Lower lobe of right lung (tissue), 2 donors: ENCODE results near the gene PLA2G5. TPM values are rescaled to one million over a fixed set of nuclear protein-coding genes. Genes with fewer than 3 reads are reported as not detected.
A peak's percentile ranks its signal among the peaks of the same experiment; 100 is the strongest.
"Not testable (repeated sequence)": the region's sequence is repeated elsewhere in the genome, so short reads cannot be mapped to it uniquely, and the experiment has no call there.

Experiments used
- ATAC-seq, 2 donors: fragments of 200-7000 bp; cut with Tn5 transposase; one replicate each; pipeline ENCODE4 v1.9.1; 2020 to 2022; ENCODE audit warnings: mild to moderate bottlenecking in 2 of 2, moderate library complexity in 2 of 2
- DNase-seq: peaks from one replicate; pipeline ENCODE4 v3.0.0-alpha.2; 2020
- H3K27ac ChIP-seq: fragments of 200-600 bp; one replicate; pipeline ENCODE4 v1.8.0; 2022
- H3K27me3 ChIP-seq: fragments of 200-600 bp; one replicate; pipeline ENCODE4 v1.8.0; 2022; ENCODE audit warnings: low read depth
- H3K36me3 ChIP-seq: fragments of 200-600 bp; one replicate; pipeline ENCODE4 v1.8.0; 2022; ENCODE audit warnings: mild to moderate bottlenecking
- H3K4me1 ChIP-seq: fragments of 200-600 bp; one replicate; pipeline ENCODE4 v1.8.0; 2022
- H3K4me3 ChIP-seq: fragments of 200-600 bp; one replicate; pipeline ENCODE4 v1.8.0; 2022; ENCODE audit warnings: mild to moderate bottlenecking
- H3K9me3 ChIP-seq: fragments of 200-600 bp; one replicate; pipeline ENCODE4 v1.8.0; 2022
- CTCF ChIP-seq: fragments of 200-600 bp; IDR thresholded peaks from one replicate; pipeline ENCODE4 v1.8.0; 2022; ENCODE audit warnings: antibody characterized with exemption, mild to moderate bottlenecking
- intact Hi-C: fragments of 100-400 bp; cut with DNase I; formaldehyde crosslinking; loops from one replicate; pipeline ENCODE4 v1.11.0; 2022
- total RNA-seq: library from RNA; stranded (reverse); fragmentation: NEBNext Ultra II Directional; extraction: Animal tissue kit (Norgen Biotek cat#: 25700); gene quantifications from one replicate; pipeline ENCODE4 v1.2.1, GENCODE V29; 2021
- donor health status: DM: no; HTN: yes; CAD: no; lungs with severe emphysema.

PLA2G5 gene
- total RNA-seq, 1 donor from 2014 or later, result 7.4 TPM

GRCh38 chr1:20126806-20127440 lies 56.9 kb downstream of the PLA2G5 start:
- H3K9me3 ChIP-seq, result peaks cover 5% of the 10 kb centered on the region
- no peaks in the 10 kb centered on the region for H3K36me3 ChIP-seq
- intact Hi-C loops, result no loop called here
- H3K4me1 ChIP-seq, result peaks cover 16% of the 10 kb centered on the region
- no peak overlapping the region for H3K27ac ChIP-seq
- no peak for TF ChIP-seq CTCF
- ATAC-seq (peak in 1 of 2 donors; percentile 9), DNase-seq (no peak)
- no peaks in the 10 kb centered on the region for H3K27me3 ChIP-seq
- H3K4me3 ChIP-seq, result no peak overlapping the region

- intact Hi-C loops, H3K36me3 ChIP-seq, H3K27ac ChIP-seq, DNase-seq, H3K27me3 ChIP-seq, H3K4me3 ChIP-seq, H3K4me1 ChIP-seq, H3K9me3 ChIP-seq, ATAC-seq: not testable (repeated sequence)
Measured at GRCh38 chr1:20130518-20130917, 60.5 kb downstream of the PLA2G5 start.

- DNase-seq, result no peak
- Histone ChIP-seq H3K36me3 (no peaks in the 10 kb centered on the region), H3K27ac (no peak overlapping the region), H3K4me3 (no peak overlapping the region), H3K27me3 (no peaks in the 10 kb centered on the region), H3K9me3 (peaks cover under 1% of the 10 kb centered on the region), H3K4me1 (no peaks in the 10 kb centered on the region)
- TF ChIP-seq CTCF, result no peak
- ATAC-seq, result no peak
- intact Hi-C loops, result no loop called here
Measured at GRCh38 chr1:20134995-20135394, 65.0 kb downstream of the PLA2G5 start.

GRCh38 chr1:20136249-20136648 lies 66.3 kb downstream of the PLA2G5 start:
- Histone ChIP-seq H3K36me3 (no peaks in the 10 kb centered on the region), H3K27me3 (no peaks in the 10 kb centered on the region), H3K4me3 (no peak overlapping the region), H3K9me3 (no peaks in the 10 kb centered on the region), H3K27ac (no peak overlapping the region), H3K4me1 (no peaks in the 10 kb centered on the region)
- TF ChIP-seq CTCF, result no peak
- DNase-seq, result no peak
- ATAC-seq, result no peak
- intact Hi-C loops, result no loop called here

GRCh38 chr1:20137055-20137454 lies 67.1 kb downstream of the PLA2G5 start:
- no peaks in the 10 kb centered on the region for H3K36me3 ChIP-seq
- intact Hi-C loops, result no loop called here
- no peaks in the 10 kb centered on the region for H3K27me3 ChIP-seq
- ATAC-seq, result peak; percentile 48 to 68
- H3K4me3 ChIP-seq, result no peak overlapping the region
- no peak for TF ChIP-seq CTCF
- H3K9me3 ChIP-seq, result no peaks in the 10 kb centered on the region
- H3K27ac ChIP-seq, result no peak overlapping the region
- no peaks in the 10 kb centered on the region for H3K4me1 ChIP-seq
- peak; percentile 37 for DNase-seq

GRCh38 chr1:20137604-20138003 lies 67.6 kb downstream of the PLA2G5 start:
- no peaks in the 10 kb centered on the region for H3K36me3 ChIP-seq
- intact Hi-C loops, result no loop called here
- no peaks in the 10 kb centered on the region for H3K4me1 ChIP-seq
- H3K27me3 ChIP-seq, result no peaks in the 10 kb centered on the region
- DNase-seq, result peak; percentile 1
- H3K4me3 ChIP-seq, result no peak overlapping the region
- TF ChIP-seq CTCF, result no peak
- H3K9me3 ChIP-seq, result no peaks in the 10 kb centered on the region
- H3K27ac ChIP-seq, result no peak overlapping the region
- ATAC-seq, result no peak
